OCI-LY3 (cell line): ENCODE results near the gene CMC4.

Experiments used
- EZH2phosphoT487 ChIP-seq: fragments of 200-600 bp; shearing (Covaris generic); IDR thresholded peaks from 2 replicates; pipeline ENCODE4 v1.6.1; 2018; ENCODE audit warnings: antibody characterized with exemption, mixed run types, low read depth
- TF ChIP-seq, protein P1 (sequence below): fragments of 200-600, 300-600 bp; sonication (generic); IDR thresholded peaks from 2 replicates; pipeline ENCODE4 v1.5.1; 2014; ENCODE audit warnings: antibody characterized with exemption, low read length, low read depth

DNA sequence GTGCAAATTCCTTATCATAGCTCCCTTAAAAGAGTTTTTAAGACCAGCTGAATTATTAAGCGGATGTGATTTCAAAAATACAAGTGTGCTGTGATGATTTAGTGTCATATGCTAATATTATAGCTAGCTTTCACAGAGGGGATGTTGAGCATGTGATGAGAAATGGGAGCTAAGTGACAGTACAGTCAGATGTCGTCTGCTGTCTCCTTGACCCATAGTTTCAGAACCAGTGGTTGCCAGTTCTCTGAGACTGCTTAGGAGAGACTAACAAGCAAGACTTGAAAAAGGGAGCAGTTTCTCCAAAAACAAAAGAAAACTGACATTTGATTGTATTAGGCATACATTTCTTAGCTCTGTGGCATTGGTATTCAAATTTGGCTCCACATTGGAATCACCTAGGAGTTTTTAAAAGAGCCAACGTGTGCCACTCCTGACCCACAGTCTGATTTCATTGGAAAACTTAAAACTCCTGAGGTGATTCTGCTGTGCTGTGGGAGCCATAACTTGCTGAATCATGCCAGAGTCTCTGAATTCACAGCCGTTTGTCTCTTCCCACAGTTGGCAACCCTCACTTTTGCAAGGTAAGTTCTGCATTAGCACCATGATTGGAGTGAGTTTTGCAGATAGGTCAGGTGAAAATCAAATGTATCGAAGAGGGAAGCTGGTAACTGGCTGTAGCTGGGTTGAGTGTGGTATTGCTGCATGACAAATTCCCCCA, 24.0 kb downstream of the CMC4 start:
- TF ChIP-seq, protein P1, sequence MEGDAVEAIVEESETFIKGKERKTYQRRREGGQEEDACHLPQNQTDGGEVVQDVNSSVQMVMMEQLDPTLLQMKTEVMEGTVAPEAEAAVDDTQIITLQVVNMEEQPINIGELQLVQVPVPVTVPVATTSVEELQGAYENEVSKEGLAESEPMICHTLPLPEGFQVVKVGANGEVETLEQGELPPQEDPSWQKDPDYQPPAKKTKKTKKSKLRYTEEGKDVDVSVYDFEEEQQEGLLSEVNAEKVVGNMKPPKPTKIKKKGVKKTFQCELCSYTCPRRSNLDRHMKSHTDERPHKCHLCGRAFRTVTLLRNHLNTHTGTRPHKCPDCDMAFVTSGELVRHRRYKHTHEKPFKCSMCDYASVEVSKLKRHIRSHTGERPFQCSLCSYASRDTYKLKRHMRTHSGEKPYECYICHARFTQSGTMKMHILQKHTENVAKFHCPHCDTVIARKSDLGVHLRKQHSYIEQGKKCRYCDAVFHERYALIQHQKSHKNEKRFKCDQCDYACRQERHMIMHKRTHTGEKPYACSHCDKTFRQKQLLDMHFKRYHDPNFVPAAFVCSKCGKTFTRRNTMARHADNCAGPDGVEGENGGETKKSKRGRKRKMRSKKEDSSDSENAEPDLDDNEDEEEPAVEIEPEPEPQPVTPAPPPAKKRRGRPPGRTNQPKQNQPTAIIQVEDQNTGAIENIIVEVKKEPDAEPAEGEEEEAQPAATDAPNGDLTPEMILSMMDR: no peak
- TF ChIP-seq EZH2phosphoT487: no peak
